ENCODE results near the gene TDRD1.

Gene TDRD1

DNA sequence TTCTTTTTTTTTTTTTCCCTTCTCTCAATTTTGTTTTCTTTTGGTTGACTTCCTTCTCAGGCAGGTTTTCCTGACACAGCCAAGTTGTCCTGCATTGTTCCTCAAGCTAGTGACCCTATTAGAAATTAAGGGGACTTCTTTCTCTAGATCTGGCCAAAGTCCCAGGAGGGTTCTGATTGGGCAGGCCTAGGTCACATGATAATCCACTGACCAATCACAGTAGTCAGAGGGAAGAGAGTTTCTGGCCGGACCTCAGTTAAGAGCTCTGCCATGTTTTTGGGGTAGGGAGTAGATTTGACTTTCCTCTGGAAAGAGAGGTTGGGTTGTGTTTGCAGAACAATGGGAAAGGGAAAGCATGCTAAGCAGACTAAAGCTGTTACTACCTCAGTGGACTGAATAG is 76.1 kb downstream of the TDRD1 start:
- TF ChIP-seq, protein P1, sequence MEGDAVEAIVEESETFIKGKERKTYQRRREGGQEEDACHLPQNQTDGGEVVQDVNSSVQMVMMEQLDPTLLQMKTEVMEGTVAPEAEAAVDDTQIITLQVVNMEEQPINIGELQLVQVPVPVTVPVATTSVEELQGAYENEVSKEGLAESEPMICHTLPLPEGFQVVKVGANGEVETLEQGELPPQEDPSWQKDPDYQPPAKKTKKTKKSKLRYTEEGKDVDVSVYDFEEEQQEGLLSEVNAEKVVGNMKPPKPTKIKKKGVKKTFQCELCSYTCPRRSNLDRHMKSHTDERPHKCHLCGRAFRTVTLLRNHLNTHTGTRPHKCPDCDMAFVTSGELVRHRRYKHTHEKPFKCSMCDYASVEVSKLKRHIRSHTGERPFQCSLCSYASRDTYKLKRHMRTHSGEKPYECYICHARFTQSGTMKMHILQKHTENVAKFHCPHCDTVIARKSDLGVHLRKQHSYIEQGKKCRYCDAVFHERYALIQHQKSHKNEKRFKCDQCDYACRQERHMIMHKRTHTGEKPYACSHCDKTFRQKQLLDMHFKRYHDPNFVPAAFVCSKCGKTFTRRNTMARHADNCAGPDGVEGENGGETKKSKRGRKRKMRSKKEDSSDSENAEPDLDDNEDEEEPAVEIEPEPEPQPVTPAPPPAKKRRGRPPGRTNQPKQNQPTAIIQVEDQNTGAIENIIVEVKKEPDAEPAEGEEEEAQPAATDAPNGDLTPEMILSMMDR (IDR thresholded peaks at IDR 0.05; ENCODE audit: control insufficient read depth, insufficient read depth, low read depth, low read length, missing control alignments), result no peak
- H3K4me3 ChIP-seq (ENCODE audit: control insufficient read depth, low read depth, low read length), result no peak overlapping the region
- DNase-seq (ENCODE audit: low read depth), result no peak

DNA sequence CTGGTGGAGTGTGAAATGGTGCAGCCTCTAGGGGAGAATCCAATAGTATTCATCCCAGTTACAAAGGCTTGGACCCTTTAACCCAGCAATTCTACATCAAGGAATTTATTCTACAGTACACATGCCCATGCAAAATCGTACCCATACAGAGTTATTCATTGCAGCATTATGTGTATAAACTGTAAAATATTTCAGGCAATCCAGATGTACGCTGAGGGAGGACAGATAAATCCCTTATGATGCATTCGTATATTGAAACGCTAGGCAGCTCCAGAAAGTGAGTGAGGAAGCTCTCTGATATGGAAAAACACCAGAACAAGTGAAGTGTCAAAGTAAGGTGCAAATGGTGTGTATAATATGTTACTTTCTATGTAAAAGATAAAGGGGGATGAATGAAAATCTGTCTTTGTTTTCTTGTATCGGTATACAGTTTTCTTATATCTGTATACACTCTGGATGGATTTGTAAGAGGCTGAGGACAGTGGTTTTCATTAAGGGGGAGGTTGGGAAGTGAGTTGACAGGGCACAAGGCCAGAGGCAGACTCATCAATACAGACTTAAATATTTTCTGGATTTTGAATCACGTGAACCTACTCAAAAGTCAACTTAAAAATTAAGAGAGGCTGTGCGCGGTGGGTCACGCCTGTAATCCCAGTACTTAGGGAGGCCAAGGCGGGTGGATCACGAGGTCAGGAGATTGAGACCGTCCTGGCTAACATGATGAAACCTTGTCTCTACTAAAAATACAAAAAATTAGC is 77.0 kb downstream of the TDRD1 start:
- TF ChIP-seq, protein P1 (IDR thresholded peaks at IDR 0.05; ENCODE audit: control insufficient read depth, insufficient read depth, low read depth, low read length, missing control alignments), result no peak
- H3K4me3 ChIP-seq (ENCODE audit: control insufficient read depth, low read depth, low read length), result no peak overlapping the region
- DNase-seq (ENCODE audit: low read depth), result no peak

DNA sequence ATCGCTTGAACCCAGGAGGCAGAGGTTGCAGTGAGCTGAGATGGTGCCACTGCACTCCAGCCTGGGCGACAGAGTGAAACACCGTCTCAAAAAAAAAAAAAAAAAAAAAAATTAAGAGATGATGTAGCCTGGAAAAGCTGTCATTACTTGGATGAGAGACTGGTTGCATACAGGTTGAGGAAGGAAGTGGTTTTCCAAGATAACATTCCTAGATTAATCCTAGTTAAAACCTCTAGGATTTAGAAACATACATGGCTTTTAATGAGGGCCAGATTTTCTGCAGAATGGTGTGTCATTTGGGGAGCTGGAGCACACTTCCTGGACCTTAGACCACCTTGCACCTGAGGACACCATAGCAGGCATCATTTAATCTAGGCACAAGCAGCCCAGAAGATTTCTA is 77.7 kb downstream of the TDRD1 start:
- DNase-seq (ENCODE audit: low read depth), result no peak
- TF ChIP-seq, protein P1 (IDR thresholded peaks at IDR 0.05; ENCODE audit: control insufficient read depth, insufficient read depth, low read depth, low read length, missing control alignments), result no peak

DNA sequence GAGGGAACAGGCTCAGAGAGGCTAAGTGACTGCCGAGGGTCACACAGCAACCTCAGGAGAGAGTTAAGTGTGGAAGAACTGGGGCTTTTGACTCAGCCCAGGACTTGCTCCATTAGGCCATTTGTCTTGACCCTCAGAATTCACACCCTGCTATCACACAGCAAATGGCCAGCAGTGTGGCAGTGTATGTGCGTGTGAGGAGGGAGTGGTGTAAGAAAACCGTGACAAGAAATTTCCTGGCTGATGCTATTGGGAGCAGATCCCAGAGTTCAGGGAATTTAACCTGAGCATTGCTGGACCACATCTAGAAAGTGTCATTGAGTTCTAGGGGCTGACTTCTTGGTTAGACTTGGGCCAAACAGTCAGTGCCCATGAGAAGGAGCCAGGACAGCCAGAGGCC is 78.3 kb downstream of the TDRD1 start:
- H3K4me3 ChIP-seq (ENCODE audit: control insufficient read depth, low read depth, low read length), result no peak overlapping the region
- no peak for DNase-seq (ENCODE audit: low read depth)
- TF ChIP-seq, protein P1 (IDR thresholded peaks at IDR 0.05; ENCODE audit: control insufficient read depth, insufficient read depth, low read depth, low read length, missing control alignments), result no peak

More for the DNA sequence above, 77.7 kb downstream of the TDRD1 start:
- H3K4me3 ChIP-seq (ENCODE audit: control insufficient read depth, low read depth, low read length), result no peak overlapping the region

DNA sequence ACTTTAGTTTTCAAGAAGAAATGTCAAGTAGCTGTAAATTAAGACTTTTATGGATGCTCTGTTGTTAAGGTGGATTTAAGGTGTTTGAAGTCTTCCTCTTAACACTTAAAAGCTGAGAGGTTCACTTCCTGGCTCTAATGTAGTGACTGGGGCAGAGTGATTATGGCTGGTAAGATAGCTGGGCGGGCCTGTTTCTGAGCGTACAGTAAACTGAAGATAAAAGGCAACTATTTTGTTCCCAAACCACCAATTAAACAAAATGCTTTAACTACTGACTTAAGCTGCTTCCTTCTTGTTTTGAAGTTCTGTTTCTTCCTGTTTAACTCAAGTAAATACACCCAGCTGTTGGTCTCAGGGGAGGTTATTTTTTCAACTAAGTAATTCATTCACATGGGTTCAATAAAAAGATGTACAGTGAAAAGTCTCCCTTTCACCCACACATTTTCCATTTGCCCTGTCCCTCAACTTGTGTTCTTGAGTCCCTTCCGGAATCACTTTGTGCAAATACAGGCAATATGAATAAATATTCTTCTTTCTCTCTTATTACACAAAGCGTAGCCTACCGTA is 79.2 kb downstream of the TDRD1 start:
- TF ChIP-seq, protein P1 (IDR thresholded peaks at IDR 0.05; ENCODE audit: control insufficient read depth, insufficient read depth, low read depth, low read length, missing control alignments), result no peak
- DNase-seq (ENCODE audit: low read depth), result no peak
- no peak overlapping the region for H3K4me3 ChIP-seq (ENCODE audit: control insufficient read depth, low read depth, low read length)

DNA sequence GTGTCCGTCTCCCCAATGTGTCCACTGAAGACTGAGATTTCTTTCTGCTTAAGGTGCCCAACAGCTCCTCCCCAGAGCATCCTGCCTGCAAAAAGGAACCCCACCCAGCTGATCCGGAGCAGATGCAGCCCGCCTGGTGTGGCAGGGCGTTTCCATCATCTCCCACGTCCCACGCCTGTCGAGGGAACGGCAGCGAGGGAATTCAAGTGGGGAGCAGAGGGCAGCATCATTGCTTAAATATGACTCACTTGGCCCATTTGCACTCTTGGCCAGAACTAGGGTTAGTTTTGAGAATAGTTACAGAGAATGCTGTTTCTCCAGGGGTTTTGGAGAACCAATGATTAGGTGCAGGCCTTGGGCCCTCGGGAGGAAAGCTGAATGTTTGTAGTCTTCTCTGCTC is 80.7 kb downstream of the TDRD1 start:
- H3K4me3 ChIP-seq (ENCODE audit: control insufficient read depth, low read depth, low read length), result no peak overlapping the region
- DNase-seq (ENCODE audit: low read depth), result peak; percentile 32
- TF ChIP-seq, protein P1 (IDR thresholded peaks at IDR 0.05; ENCODE audit: control insufficient read depth, insufficient read depth, low read depth, low read length, missing control alignments), result no peak

All from AG09309 (cell line).